GM13977 (cell line): ENCODE data around the gene FAM156B.
"Not testable (repeated sequence)": the region's sequence is repeated elsewhere in the genome, so short reads cannot be mapped to it uniquely, and the experiment has no call there.

Experiments used
- DNase-seq: peaks from one replicate; pipeline ENCODE4 v3.0.0; 2012; ENCODE audit warnings: low spot score
- in situ Hi-C: fragments of 300-500 bp; cut with MboI; formaldehyde crosslinking; loops from one replicate; pipeline ENCODE4 v1.12.0; 2022; ENCODE audit warnings: low sequenced_read_pairs, low pct_unique_long_range_greater_than_20kb, mixed read lengths, inconsistent platforms; ENCODE audit not compliant: unreplicated experiment
- TF ChIP-seq, protein P1 (sequence below): IDR thresholded peaks from 2 replicates; pipeline ENCODE4 v1.5.1; 2012; ENCODE audit warnings: mild to moderate bottlenecking, control low read depth; ENCODE audit not compliant: insufficient read depth; ENCODE audit errors: extremely low read depth, missing control alignments

Gene FAM156B

DNA sequence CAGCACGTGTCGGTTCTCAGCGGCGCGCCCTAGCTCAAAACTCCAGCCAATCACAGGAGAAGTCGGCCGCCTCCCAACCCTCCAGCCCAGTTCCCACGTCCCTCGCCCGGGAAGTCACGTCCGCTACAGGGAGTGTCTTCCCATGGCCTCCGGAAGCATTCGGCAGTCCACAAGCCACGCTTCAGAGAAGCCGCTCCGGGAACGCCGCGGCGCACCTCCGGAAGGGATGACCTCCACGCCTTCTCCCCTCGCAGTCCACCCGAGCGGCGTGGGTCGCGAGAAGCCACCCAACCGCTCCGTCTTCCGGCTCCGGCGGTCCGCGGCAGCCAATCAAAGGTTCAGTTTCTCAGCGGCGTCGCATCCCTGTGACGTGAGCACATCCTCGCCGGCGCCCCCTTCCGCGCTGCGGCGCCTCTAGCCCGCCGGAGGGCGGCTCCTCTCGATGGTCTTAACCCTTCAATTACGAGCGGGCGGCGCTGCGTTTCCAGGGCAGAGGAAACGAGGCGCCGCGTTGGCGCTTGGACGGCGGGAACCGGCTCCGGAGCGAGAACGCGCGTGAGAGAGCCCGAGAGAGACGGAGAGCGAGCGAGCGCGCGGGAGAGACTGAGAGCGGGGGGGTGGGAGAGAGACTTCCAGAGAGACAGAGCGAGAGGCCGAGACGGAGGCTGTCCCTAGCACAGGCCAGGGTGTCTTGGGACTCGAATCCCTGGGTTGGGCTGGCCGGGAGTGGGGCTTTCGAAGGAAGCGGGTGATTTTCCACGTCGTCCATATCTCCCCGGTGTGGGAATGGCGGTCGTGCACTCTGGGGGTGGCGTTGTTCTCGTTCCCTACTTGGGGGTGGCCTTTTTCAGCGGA lies at the start of gene FAM156B:
Gene FAM156B (plus strand): TSS at position 476 of the 855 bp plus-strand sequence. CDS start 9,896 bp downstream, outside the sequence.
- in situ Hi-C loops, DNase-seq: not testable (repeated sequence)

GRCh38 chrX:52852110-52852860 lies 44.8 kb upstream of the FAM156B start:
- TF ChIP-seq, protein P1, sequence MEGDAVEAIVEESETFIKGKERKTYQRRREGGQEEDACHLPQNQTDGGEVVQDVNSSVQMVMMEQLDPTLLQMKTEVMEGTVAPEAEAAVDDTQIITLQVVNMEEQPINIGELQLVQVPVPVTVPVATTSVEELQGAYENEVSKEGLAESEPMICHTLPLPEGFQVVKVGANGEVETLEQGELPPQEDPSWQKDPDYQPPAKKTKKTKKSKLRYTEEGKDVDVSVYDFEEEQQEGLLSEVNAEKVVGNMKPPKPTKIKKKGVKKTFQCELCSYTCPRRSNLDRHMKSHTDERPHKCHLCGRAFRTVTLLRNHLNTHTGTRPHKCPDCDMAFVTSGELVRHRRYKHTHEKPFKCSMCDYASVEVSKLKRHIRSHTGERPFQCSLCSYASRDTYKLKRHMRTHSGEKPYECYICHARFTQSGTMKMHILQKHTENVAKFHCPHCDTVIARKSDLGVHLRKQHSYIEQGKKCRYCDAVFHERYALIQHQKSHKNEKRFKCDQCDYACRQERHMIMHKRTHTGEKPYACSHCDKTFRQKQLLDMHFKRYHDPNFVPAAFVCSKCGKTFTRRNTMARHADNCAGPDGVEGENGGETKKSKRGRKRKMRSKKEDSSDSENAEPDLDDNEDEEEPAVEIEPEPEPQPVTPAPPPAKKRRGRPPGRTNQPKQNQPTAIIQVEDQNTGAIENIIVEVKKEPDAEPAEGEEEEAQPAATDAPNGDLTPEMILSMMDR, result no peak
- DNase-seq, result no peak
- in situ Hi-C loops, result no loop called here

GRCh38 chrX:52856991-52857525 lies 40.1 kb upstream of the FAM156B start:
- in situ Hi-C loops, DNase-seq: not testable (repeated sequence)

DNA sequence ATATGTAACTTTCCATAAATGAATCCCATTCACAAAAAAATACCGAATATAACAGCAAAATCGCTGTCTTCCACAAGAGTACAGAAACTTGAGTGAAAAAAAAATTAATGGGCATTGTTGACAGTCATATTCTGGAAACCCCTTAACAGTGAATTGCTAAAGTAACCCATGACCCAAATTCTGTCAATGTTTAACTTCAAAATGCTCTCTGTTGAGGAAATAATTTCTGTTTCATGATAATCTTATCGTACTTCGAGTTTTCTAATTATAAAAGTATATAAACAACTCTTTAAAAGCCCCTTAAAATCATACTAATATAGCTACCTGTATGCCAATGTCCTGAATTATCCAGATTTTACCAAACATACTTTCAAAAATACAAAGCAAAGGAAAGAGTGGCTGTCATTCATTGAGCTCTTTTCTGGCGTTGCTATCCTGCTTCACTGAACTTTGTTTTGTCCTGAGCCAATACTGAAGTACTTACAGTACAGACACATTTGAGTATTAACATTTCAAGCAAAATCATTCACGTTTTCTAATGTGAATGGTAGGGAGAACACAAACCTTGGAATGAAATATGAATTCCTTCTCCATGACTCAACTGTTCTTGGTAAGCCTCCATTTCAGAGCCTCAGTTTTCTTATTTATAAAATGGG lies 31.7 kb upstream of the FAM156B start:
- in situ Hi-C loops, result no loop called here

GRCh38 chrX:52867610-52868348 lies 29.4 kb upstream of the FAM156B start, which contains the start of gene XAGE3:
XAGE3 (minus strand) TSS chrX:52868083; CDS start chrX:52867133, 950 bp downstream.
- TF ChIP-seq, protein P1, result no peak
- in situ Hi-C loops, result no loop called here
- no peak for DNase-seq

More for the DNA sequence above, 31.7 kb upstream of the FAM156B start:
- DNase-seq, result no peak
- TF ChIP-seq, protein P1, result no peak

DNA sequence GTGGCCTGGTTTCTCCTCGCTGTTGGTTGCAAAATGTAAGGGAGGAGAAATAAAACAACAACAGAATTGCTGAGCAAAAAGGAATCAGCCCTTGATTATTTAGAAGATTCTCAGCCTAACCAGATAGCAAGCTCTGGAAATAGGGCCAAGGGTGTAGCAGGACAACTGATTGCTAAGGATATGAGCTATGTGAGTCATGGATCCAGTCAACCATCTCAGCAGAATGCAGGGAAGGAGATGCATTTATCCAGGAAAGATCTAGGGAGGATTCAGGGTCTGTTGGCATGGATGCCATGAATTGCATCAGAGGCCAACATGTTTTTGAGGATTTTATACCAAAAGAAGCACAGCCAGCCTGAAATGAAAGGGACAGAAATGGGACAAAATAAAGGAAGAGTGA lies 27.1 kb upstream of the FAM156B start:
- TF ChIP-seq, protein P1, result no peak
- in situ Hi-C loops, result no loop called here
- no peak for DNase-seq

GRCh38 chrX:52873825-52874224 lies 23.3 kb upstream of the FAM156B start:
- DNase-seq, in situ Hi-C loops: not testable (repeated sequence)
